Endodermal cell (in vitro differentiated cells): ENCODE results near the gene NDNF. TPM values are rescaled to one million over a fixed set of nuclear protein-coding genes. Genes with fewer than 3 reads are reported as not detected.

Experiments
- DNase-seq: peaks from one replicate; pipeline ENCODE4 v3.0.0-alpha.2; 2017
- H3K27ac ChIP-seq: 2 replicates; pipeline ENCODE4 v1.5.1; 2013; ENCODE audit warnings: mild to moderate bottlenecking, low read depth, low read length, moderate library complexity
- H3K27me3 ChIP-seq: 2 replicates; pipeline ENCODE4 v1.6.1; 2013; ENCODE audit warnings: mild to moderate bottlenecking, low read length, moderate library complexity; ENCODE audit not compliant: insufficient read depth, control insufficient read depth, poor library complexity, severe bottlenecking
- H3K36me3 ChIP-seq: 2 replicates; pipeline ENCODE4 v1.7.0; 2013; ENCODE audit warnings: mild to moderate bottlenecking, low read length, moderate library complexity; ENCODE audit not compliant: control insufficient read depth, insufficient read depth
- H3K4me1 ChIP-seq: one replicate; pipeline ENCODE4 v1.7.0; 2013; ENCODE audit warnings: low read length; ENCODE audit not compliant: control insufficient read depth, insufficient read depth
- H3K4me3 ChIP-seq: 2 replicates; pipeline ENCODE4 v1.5.1; 2013; ENCODE audit warnings: mild to moderate bottlenecking, low read length, moderate library complexity
- H3K9ac ChIP-seq: 2 replicates; pipeline ENCODE4 v1.6.1; 2013; ENCODE audit warnings: mild to moderate bottlenecking, low read length, moderate library complexity; ENCODE audit not compliant: poor library complexity, severe bottlenecking; ENCODE audit errors: extremely low read depth
- H3K9me3 ChIP-seq: 2 replicates; pipeline ENCODE4 v1.6.1; 2013; ENCODE audit warnings: mild to moderate bottlenecking, low read length, moderate library complexity; ENCODE audit not compliant: control insufficient read depth
- H3K27ac Mint-ChIP-seq: 2 replicates; pipeline ENCODE4 v1.8.0; 2020; ENCODE audit warnings: mixed read lengths
- H3K27me3 Mint-ChIP-seq: 2 replicates; pipeline ENCODE4 v1.8.0; 2021; ENCODE audit warnings: mild to moderate bottlenecking, mixed read lengths; ENCODE audit not compliant: insufficient read depth
- H3K36me3 Mint-ChIP-seq: 2 replicates; pipeline ENCODE4 v1.8.0; 2020; ENCODE audit warnings: low read depth, mixed read lengths
- H3K4me1 Mint-ChIP-seq: 2 replicates; pipeline ENCODE4 v1.8.0; 2020; ENCODE audit warnings: mixed read lengths
- H3K4me3 Mint-ChIP-seq: 2 replicates; pipeline ENCODE4 v1.8.0; 2020; ENCODE audit warnings: mild to moderate bottlenecking, moderate library complexity, mixed read lengths
- H3K9me3 Mint-ChIP-seq: 2 replicates; pipeline ENCODE4 v1.8.0; 2020; ENCODE audit warnings: mild to moderate bottlenecking, mixed read lengths
- CTCF ChIP-seq: fragments of 200-600 bp; sonication (generic); conservative IDR thresholded peaks from 2 replicates; pipeline ENCODE4 v1.5.0; 2021; ENCODE audit warnings: antibody characterized with exemption, mild to moderate bottlenecking
- WGBS, 2 experiments: methylation state at CpG; one replicate each; pipeline versions ENCODE4 v1.1.5 to v1.1.7; 2013; ENCODE audit warnings: missing lambda C conversion rate in 2 of 2, mixed read lengths in 1 of 2; ENCODE audit not compliant: insufficient coverage in 1 of 2, insufficient read length in 1 of 2; 5-methylcytosine and 5-hydroxymethylcytosine counted together
- total RNA-seq, 2 donors: library from RNA; stranded (reverse); fragmentation: NEBNext Ultra II Directional in 1 of 2; extraction: Animal tissue kit (Norgen Biotek cat#: 25700) in 1 of 2; gene quantifications; 2 replicates in 1 of 2; 3 replicates in 1 of 2; pipeline ENCODE4 v1.2.1, GENCODE V29; 2021

Gene NDNF
- total RNA-seq, 2 donors from 2014 or later, result 2.4 to 3.6 TPM

- H3K27ac Mint-ChIP-seq, result no peak overlapping the region
- Histone ChIP-seq H3K4me1 (peaks cover 2% of the 10 kb centered on the region), H3K9me3 (no peaks in the 10 kb centered on the region), H3K27ac (no peak overlapping the region), H3K9ac (no peak overlapping the region), H3K36me3 (no peaks in the 10 kb centered on the region), H3K27me3 (no peaks in the 10 kb centered on the region), H3K4me3 (no peak overlapping the region)
- TF ChIP-seq CTCF, result no peak
- no peak for DNase-seq
- no peaks in the 10 kb centered on the region for H3K9me3 Mint-ChIP-seq
- H3K27me3 Mint-ChIP-seq, result no peaks in the 10 kb centered on the region
- H3K4me3 Mint-ChIP-seq, result no peak overlapping the region
- peaks cover 7% of the 10 kb centered on the region for H3K4me1 Mint-ChIP-seq
- WGBS, 2 experiments, result 92 to 94% methylated on average over 2 to 3 of the region's 3 CpGs
- H3K36me3 Mint-ChIP-seq, result no peaks in the 10 kb centered on the region
Measured at GRCh38 chr4:121056066-121056465, 16.3 kb downstream of the NDNF start.

GRCh38 chr4:121054373-121054772, 18.0 kb downstream of the NDNF start:
- TF ChIP-seq CTCF, result no peak
- H3K27ac ChIP-seq, result no peak overlapping the region

GRCh38 chr4:121053601-121054143, 18.7 kb downstream of the NDNF start:
- Mint-ChIP-seq H3K4me1 (peaks cover 7% of the 10 kb centered on the region), H3K9me3 (no peaks in the 10 kb centered on the region), H3K36me3 (no peaks in the 10 kb centered on the region), H3K27me3 (no peaks in the 10 kb centered on the region), H3K4me3 (no peak overlapping the region), H3K27ac (no peak overlapping the region)
- no peak overlapping the region for H3K9ac ChIP-seq
- DNase-seq, result no peak
- no peaks in the 10 kb centered on the region for H3K9me3 ChIP-seq
- no peaks in the 10 kb centered on the region for H3K36me3 ChIP-seq
- H3K27me3 ChIP-seq, result no peaks in the 10 kb centered on the region
- H3K27ac ChIP-seq, result no peak overlapping the region
- TF ChIP-seq CTCF, result no peak
- no peak overlapping the region for H3K4me3 ChIP-seq
- H3K4me1 ChIP-seq, result peaks cover 2% of the 10 kb centered on the region
- WGBS, 2 experiments, result 95% methylated on average over 3 of the region's 3 CpGs; no CpG with 5 or more reads in 1 of the 2 experiments

More at GRCh38 chr4:121054373-121054772, 18.0 kb downstream of the NDNF start:
- DNase-seq, result no peak
- Histone ChIP-seq H3K4me3 (no peak overlapping the region), H3K9ac (no peak overlapping the region), H3K4me1 (peaks cover 2% of the 10 kb centered on the region), H3K9me3 (no peaks in the 10 kb centered on the region), H3K27me3 (no peaks in the 10 kb centered on the region), H3K36me3 (no peaks in the 10 kb centered on the region)
- peaks cover 7% of the 10 kb centered on the region for H3K4me1 Mint-ChIP-seq
- H3K4me3 Mint-ChIP-seq, result no peak overlapping the region
- H3K27ac Mint-ChIP-seq, result no peak overlapping the region
- no peaks in the 10 kb centered on the region for H3K9me3 Mint-ChIP-seq
- no peaks in the 10 kb centered on the region for H3K27me3 Mint-ChIP-seq
- H3K36me3 Mint-ChIP-seq, result no peaks in the 10 kb centered on the region
